GM19043 (cell line): ENCODE data around the gene STX1A.
"Not testable (repeated sequence)": the region's sequence is repeated elsewhere in the genome, so short reads cannot be mapped to it uniquely, and the experiment has no call there.

Experiments used
- ATAC-seq: cut with Tn5 transposase; IDR thresholded peaks from one replicate; pipeline ENCODE4 v1.9.1; 2021; ENCODE audit warnings: low read depth; ENCODE audit not compliant: unreplicated experiment

The STX1A gene

DNA sequence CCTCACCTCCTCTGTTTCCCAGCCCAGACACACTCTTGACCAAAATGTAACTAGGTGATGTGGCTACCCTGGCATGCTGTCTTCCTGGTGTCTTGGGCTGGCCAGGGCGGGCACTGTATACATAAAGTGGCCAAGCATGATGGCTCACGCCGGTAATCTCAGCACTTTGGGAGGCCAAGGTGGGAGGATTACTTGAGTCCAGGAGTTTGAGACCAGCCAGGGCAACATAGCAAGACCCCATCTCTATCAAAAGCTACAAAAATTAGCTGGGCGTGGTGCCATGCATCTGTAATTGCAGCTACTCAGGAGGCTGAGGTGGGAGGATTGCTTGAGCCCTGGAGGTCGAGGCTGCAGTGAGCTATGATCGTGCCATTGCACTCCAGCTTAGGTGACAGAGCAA lies 6.2 kb downstream of the STX1A start:
- not testable (repeated sequence) for ATAC-seq

DNA sequence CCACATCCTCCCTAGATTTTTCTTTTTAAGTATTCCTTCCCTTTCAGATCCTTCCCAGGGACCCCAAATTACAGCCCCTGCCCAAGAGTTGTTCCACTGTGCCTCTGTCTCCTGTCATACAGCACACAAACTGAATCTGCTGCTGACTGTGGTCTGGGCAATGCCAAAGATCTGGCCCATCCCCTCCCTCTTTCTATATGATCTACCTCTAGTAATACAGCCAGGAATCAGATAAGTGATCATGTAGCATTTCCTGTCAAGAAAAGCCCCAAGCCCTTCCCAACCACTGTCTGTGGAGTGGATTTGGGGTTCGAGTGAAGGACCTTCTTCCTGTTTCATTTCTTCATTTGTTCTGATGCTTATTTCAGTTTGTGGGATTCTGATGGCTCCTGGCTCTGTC lies 6.7 kb downstream of the STX1A start:
- ATAC-seq, result no peak

DNA sequence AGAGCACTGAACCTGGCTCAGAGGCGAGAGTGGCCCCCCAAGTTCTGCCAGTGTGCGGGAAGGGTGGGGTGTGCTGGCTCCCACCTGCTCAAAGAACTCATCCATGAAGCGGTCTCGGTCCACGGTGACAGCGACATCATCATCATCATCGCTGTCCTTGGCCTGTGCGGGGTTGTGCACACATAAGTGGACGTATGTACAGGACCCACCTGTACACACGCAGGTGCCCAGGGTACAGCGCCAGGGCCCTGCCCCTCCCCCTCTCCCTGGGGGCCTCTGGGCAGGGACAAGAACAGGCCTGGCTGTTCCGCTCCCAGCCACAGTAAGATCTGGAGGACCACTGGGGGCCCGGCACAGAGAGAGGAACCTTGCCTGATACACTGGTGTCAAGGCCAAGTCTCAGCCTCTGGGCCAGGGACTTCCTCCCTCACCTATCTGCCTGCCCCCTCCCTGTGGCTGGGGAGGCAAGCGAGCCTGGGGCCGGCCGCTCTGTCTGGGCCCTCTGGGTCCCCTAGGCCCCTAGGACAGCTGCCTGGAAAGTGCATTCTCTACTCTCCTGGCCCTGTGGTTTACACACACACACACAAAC lies 10.4 kb downstream of the STX1A start:
- ATAC-seq, result no peak

DNA sequence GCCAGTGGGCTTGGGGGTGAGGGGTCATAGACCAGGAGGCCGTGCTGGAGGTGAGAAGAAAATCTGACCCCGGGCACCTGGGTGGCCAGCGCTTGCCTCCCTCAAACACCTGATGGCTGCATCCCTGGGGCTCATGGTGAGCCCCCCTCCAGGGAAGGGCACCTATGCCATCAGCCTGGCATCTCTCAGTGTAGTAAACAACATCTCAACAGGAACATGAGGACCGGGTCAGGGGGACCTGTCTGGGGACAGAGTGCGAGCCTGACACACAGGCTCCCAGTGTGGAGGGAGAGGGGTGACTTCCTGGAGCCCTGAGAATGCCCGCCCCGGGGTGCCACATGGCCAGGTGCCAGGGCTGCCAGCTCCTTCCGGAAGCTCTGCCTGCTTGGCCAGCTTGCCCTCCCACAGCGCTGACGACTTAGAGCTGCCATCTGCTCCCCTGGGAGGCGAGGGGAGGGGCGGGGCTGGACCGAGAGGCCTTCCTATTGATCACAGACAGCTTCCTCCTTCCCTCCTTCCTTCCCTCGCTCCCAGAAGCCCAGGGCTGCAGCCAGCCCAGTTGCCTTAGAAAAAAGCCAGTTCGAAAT lies 12.3 kb downstream of the STX1A start:
- no peak for ATAC-seq

DNA sequence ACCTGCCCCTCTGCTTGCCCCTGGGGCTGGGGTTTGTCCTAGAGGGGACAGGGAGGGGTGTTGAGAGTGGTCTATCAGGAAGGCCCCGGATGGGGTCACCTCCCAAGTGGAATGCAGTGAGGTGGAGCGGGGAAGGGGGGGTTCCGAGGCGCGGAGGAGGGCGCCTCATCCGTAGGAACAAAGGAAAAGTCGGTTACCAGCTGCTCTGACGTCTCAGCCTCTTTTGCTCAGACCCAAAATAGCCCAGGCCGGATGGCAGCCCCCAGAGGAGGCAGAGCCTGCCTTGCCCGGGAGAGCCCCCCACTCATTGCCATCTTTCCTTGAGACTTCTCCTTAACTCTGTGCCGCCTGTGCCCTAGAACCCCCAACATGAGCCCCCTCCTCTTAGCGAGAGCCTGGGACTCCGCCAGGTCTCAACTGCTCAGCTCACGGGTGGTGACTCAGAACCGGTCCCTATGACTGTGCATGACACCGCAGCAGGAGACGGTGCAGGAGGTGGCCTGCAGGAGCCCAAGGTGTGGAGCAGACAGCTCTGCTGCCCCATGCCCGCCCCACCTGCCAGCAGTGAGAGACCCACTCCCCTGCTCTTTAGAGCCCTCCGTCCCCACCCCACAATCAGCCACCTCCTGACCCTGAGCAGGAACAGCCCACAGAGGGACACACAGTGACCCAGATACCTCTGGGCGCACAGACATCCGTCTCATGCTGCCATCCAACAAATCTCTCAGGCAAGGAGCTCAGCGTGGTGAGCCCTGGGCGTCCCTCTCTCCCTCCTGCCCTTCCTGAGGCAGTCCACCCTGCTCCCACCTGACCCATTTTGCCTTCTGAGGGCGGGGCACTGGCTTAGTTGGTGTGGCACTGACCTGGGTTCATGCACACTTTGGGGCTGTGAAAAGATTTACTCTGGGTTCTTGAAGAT lies 13.1 kb downstream of the STX1A start:
- ATAC-seq, result no peak

DNA sequence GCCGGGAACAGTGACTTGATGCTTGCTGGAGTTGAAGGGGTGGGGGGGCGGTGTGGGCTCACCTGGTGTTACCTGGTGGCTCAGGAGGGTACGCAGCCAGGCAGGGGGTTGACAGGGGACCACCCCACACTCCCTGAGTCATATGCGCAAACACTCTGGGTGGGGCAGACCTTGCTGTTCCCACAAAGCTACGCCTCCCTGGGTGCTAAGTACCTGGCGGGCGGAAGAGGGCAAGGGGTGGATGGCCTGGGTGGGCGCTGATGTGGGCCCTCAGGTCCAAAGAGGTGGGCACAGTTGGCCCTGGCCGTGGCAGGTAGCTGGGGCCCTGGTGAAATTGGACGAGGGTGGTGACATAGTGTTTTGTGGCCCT lies 13.9 kb downstream of the STX1A start:
- no peak for ATAC-seq

DNA sequence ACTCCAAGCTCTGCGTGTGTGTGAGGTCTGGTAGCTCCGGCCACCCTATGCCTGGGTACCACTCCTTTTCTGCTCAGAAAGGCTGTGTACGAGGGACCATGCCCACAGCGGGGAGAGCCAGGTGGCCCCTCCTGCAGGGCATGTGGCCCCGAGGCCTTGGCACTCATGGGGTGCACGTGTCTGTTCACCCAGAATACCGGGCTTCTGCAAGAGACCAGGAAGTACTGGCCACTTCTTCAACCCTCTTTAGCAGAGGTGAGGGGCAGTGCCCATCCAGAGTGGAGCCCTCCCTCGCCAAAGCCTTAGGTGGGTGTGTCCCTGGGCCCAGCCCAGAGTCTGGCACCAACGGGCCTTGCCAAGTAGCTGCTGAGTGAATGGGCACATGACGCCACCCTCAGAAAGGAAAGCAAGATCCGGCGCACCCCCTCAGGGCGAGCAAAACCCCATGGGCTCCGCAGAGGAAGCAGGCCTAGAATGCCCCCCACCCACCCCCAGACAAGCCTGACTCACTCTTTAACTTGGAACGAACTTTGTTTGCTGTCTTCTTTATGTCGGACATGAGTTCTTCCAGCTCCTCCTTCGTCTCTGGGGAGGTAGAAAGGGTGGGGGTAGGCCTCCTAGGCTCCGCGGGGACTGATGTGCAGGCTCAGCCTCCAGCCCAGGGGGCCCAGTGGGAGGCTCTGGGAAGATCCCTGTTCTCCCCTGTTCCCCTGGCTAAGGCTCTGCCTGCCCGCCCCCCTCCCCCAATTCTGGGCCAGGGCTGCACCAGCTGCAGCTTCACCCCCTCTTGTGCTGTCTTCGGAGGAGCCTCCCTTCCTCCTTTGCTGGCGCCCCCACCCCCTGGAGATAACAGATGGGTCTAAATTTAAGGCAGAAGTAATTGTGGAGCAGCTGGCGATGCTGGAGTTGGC lies 14.6 kb downstream of the STX1A start:
- no peak for ATAC-seq

DNA sequence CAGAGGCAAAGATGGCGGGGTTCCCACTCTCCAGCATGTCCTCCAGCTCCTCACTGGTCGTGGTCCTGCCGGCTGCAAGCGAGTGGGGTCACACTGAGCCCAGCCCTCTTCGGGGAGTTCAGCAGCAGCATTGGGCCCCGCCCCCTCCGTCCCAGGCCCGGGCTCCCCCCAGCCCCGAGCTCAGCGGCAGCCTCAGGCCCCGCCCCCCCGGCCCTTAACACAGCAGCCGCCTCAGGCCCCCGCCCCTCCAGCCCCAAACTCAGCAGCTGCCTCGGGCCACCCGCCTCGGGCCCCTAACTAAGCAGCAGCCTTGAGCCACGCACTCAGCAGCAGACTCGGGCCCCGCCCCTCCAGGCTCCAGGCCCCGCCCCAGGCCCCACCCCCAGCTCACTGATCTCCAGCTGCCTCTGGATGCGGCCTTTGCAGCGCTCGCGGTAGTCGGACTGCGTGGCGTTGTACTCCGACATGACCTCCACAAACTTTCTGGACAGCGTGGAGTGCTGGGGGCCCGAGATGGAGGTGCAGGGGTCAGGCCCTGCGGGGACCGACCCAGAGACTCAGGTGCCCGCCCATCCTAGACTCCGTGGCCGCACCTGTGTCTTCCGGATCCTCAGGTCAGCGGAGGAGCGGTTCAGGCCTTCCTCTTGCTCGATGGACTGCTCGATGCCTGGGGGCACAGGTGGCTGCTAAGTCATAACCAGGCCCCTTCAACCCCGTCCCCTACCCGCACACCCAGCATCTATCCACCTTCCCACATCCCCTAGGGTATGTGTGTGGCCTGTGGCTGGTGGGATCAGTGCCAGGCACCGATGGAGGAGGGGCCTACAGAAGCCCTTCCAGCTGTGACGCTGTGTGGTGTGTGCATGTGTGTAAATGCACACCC lies 15.5 kb downstream of the STX1A start:
- ATAC-seq, result no peak

DNA sequence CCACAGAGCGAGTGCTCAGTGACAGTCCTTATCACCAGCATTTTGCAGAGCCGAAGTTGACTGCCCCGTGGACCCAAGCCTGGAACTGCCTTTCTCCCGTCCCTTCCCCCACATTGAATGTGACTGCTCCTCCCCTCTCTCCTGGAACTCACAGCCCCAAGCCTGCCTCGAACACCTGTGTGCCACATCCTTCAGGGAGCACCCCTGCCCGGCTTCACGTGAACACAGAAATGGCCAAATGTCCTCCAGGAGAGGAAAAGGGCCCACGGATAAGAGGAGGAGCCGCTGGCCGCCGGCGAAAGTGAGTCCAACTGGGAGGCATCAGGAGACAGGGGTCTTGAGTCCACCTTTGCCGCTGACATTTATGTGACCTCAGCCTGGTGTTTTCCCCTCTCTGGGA lies 16.2 kb downstream of the STX1A start:
- no peak for ATAC-seq

DNA sequence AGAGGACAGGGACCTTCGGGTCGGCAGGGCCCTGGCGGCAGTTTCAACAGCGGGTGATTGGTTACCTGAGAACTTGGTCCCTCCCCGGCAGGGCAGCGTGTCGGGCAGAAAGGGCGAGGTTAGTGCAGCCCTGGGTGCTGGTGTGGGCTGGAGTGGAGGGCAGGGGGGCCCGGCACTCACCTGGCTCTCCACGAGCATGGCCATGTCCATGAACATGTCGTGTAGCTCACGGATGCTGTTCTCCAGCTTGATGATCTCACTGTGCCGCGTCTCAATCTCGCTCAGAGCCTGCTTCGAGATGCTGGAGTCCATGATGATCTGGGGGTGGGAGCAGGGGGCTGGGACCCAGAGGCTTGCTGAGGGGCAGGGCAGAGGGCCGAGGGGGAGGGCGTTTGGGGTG lies 16.8 kb downstream of the STX1A start:
- no peak for ATAC-seq

DNA sequence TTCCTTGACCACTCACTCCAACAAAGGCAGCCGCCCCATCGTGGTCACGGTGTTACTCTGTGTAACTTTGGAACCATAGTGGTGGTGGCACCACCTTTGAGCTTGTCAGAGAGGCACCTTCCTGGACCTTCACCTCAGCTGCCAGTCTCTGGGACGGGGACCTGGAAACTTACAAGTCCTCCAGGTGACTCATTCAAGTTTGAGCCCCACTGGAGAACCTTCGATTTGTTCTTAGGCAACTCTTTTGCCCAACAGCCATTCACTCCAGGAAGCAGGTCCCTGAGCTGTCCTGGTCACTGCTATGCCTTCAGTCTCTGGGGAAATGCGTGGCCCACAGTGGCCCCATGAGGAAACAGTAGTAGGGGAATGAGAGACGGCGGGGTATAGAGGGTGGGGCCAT lies 17.2 kb downstream of the STX1A start:
- ATAC-seq, result no peak

DNA sequence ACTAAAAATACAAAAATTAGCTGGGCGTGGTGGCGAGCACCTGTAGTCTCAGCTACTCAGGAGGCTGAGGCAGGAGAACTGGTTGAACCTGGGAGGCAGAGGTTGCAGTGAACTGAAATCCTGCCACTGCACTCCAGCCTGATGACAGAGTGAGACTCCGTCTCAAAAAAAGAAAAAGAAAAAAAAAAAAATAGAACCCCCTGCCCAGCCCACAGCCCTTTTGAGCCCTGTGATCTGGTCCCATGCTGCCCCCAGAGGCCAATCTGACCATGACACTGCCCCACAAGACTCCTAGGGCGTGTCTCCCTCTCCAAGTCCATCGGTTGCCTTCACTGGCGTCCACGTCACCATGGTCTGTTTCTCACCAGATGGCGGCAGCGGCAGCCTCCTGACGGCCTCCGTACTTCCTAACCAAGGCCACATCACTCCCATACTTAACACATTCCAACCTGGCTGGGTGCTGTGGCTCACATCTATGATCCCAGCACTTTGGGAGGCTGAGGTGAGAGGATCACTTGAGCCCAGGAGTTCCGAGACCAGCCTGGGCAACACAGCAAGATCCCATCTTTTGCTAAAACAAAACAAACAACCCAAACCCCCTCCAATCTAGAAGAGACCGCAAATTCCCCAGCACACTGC lies 18.0 kb downstream of the STX1A start:
- ATAC-seq, result no peak

DNA sequence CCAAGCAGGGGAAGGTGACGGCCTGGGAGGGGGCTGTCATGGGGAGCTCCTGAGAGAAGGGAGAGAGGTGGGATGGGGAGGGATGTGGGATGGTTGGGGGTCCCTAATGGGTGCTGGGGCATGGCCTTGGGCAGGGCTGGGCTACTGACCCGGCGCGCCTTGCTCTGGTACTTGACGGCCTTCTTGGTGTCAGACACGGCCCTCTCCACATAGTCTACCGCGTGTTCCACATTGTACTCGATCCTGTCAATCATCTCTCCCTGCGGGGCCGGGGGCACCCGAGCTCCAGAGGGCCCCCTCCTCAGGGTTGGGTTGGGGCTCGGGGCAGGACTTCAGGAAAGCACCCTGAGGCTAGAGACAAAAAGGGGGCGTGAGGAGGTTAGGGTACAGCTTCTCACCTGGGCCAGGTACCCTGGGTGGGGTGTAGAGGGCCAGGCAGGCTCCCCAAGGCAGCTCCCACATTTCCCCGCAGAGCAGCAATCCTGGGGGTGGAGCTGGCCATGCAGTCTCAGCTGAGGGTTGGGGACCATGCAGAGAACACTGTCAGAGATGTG lies 18.8 kb downstream of the STX1A start:
- no peak for ATAC-seq

DNA sequence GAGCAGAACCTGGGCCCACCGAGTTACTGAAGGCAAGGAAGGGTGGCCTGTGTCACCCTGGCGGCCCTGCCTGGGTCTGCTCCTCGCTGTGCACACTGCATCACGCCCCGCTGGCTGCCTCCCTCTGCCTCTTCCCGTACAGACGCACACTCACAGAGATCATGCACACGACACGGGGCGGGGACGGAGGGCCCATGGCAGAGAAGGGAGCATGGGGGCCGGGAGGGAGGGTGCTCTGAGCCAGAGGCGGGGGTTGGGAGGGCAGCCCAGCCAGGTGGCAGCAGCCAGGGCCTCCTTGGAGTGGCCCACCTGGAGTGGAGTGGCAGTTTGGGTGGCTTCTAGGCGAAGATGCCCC lies 19.4 kb downstream of the STX1A start:
- no peak for ATAC-seq

DNA sequence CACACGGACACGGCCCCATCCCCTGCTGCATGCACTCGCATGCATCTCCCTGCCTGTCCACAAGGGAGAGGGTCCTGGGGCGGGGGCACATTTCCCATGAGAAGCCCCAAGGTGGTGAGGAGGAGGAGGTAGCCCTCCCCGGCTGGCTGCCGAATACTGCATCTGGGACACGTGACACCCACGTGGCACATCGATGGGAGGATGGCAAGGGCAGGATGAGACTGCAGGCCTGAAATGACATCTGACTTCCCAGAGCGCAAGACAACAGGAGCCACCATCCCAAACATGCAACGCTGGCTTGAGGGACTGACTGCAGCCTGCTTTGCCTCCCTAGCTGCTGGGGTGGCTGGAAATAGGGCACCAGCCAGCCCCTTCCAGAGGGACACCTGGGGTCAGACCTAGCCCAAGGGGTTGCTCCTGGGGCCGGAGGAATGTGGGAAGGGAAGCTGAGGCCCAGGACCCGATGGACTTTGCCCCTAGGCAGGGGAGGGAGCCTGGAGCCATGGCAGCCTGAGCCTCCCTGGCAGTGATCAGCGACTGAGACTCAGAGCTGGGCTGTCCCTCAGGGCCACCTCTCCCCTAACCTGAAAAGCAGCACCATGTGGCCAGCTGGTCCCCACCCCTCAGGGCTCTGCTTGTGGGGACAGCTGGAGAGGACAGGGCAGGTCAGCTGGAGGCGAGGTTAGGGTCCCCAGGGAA lies 19.9 kb downstream of the STX1A start:
- ATAC-seq, result no peak

DNA sequence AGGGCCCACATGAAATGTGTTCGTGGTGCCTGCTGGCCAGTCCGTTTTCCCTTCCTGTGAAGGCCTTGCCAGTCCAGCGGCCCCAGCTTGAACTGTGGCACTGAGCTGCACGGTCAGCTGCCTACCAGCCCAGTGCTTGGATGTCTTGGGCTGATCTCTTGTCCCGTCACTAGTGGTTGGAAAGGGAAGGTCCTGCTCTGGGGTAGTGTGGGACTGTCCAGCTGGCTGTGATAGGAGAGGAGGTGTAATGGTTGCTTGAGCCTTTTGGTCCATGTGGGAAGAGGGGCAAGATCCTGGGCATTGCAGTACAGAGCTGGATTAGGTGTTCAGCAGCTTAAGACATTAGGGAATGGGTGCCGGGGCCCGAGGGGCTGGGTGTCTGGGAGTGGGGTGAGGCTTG lies 21.1 kb downstream of the STX1A start:
- ATAC-seq, result no peak

DNA sequence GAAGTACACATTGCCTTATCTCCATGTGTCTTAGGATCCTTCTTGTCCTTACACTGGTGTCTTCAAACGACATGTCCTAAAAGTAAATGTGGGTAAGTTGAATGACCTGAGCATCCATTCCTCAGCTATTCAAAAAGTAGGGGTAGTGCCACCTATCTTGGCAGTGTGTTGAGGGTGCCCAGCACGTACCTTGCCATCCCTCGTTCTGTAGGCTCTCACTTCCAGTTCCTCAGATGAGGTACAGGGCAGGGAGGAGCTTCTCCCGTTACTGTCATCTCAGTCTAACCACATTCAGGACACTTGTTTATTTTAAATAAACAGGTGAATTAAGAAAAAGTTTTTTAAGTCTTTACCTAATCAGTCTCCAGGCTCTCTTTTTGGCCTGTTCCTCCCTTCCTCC lies 23.1 kb downstream of the STX1A start:
- ATAC-seq, result no peak

DNA sequence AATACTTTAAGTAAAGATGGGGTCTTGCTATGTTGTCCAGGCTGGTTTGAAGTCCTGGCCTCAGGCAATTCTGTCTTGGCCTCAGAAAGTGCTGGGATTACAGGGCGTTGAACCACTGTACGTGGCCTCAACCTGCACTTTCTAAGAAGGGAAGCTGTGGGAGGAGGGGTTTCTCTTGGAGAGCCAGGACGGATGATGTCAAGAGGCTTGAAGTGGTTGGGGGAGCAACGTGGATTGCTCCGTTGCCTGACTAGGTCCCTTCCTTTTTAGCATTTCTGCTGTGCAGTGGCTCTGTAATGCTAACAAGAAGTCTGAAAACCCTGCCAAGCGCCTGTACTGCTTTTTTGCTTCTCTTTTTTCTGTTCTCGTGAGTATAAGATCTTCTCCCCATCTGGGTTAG lies 28.8 kb downstream of the STX1A start:
- no peak for ATAC-seq

DNA sequence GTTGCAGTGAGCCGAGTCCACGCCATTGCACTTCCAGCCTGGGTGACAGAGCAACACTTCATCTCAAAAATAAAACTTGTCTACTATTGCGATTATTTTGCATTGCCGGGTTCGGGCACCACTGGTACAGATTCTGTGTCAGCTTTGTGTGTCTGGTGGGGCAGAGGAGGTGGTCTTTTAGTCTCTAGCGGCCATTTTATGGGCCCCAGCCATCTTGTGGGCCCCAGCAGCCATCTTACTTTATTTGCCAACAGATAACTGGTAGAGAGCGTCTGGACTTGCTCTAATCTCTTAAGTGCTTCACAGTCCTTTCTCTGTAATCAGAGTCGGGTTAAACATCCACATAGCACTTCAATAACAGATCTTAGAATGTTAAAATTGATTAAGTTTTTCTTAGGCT lies 31.2 kb downstream of the STX1A start:
- no peak for ATAC-seq
